ENCODE results near the gene HMG20A. TPM values are rescaled to one million over a fixed set of nuclear protein-coding genes. Genes with fewer than 3 reads are reported as not detected.

Gene HMG20A
- total RNA-seq, 1 donor from 2014 or later = 49.4 TPM

GRCh38 chr15:77529394-77530159 lies 108.9 kb downstream of the HMG20A start:
- DNase-seq (ENCODE audit: extremely low spot score in 2 of 2) = no peak
- Histone ChIP-seq H3K36me3 (no peaks in the 10 kb centered on the region), H3K27ac (no peak overlapping the region), H3K9me3 (no peaks in the 10 kb centered on the region), H3K4me1 (peaks cover 41% of the 10 kb centered on the region), H3K27me3 (no peaks in the 10 kb centered on the region), H3K4me3 (no peak overlapping the region)
- TF ChIP-seq CTCF (IDR thresholded peaks at IDR 0.05) = no peak
- no peak for TF ChIP-seq POLR2A (IDR thresholded peaks at IDR 0.05)
- TF ChIP-seq POLR2AphosphoS5 (IDR thresholded peaks at IDR 0.05; ENCODE audit: insufficient read depth in 1 of 2, low read depth in 1 of 2) = no peak
- intact Hi-C loops (cut with DNase I) = no loop called here

GRCh38 chr15:77530576-77530975 lies 109.9 kb downstream of the HMG20A start:
- Histone ChIP-seq H3K36me3 (no peaks in the 10 kb centered on the region), H3K27me3 (no peaks in the 10 kb centered on the region), H3K4me1 (peaks cover 41% of the 10 kb centered on the region), H3K9me3 (no peaks in the 10 kb centered on the region), H3K27ac (no peak overlapping the region), H3K4me3 (no peak overlapping the region)
- TF ChIP-seq CTCF (IDR thresholded peaks at IDR 0.05) = no peak
- no peak for TF ChIP-seq POLR2A (IDR thresholded peaks at IDR 0.05)
- no peak for TF ChIP-seq POLR2AphosphoS5 (IDR thresholded peaks at IDR 0.05; ENCODE audit: insufficient read depth in 1 of 2, low read depth in 1 of 2)
- DNase-seq (ENCODE audit: extremely low spot score in 2 of 2) = no peak
- intact Hi-C loops (cut with DNase I) = no loop called here

- Histone ChIP-seq H3K36me3 (no peaks in the 10 kb centered on the region), H3K4me1 (peaks cover 41% of the 10 kb centered on the region), H3K9me3 (no peaks in the 10 kb centered on the region), H3K27me3 (no peaks in the 10 kb centered on the region), H3K27ac (no peak overlapping the region), H3K4me3 (no peak overlapping the region)
- DNase-seq (ENCODE audit: extremely low spot score in 2 of 2) = no peak
- TF ChIP-seq CTCF (IDR thresholded peaks at IDR 0.05) (no peak), POLR2A (IDR thresholded peaks at IDR 0.05) (no peak), POLR2AphosphoS5 (IDR thresholded peaks at IDR 0.05; ENCODE audit: insufficient read depth in 1 of 2, low read depth in 1 of 2) (no peak)
- intact Hi-C loops (cut with DNase I) = no loop called here
Measured at GRCh38 chr15:77531191-77532000, 110.7 kb downstream of the HMG20A start.

- Histone ChIP-seq H3K4me1 (peaks cover 34% of the 10 kb centered on the region), H3K36me3 (no peaks in the 10 kb centered on the region), H3K27ac (no peak overlapping the region), H3K9me3 (no peaks in the 10 kb centered on the region), H3K4me3 (no peak overlapping the region), H3K27me3 (no peaks in the 10 kb centered on the region)
- TF ChIP-seq POLR2A (IDR thresholded peaks at IDR 0.05) (no peak), POLR2AphosphoS5 (IDR thresholded peaks at IDR 0.05; ENCODE audit: insufficient read depth in 1 of 2, low read depth in 1 of 2) (no peak), CTCF (IDR thresholded peaks at IDR 0.05) (no peak)
- intact Hi-C loops (cut with DNase I) = no loop called here
- no peak for DNase-seq (ENCODE audit: extremely low spot score in 2 of 2)
Measured at GRCh38 chr15:77532067-77532710, 111.5 kb downstream of the HMG20A start.
